PFSK-1 (cell line): ENCODE results near the gene GALK1.

ENCODE experiments used
- FOXP2 ChIP-seq: optimal IDR thresholded peaks from 2 replicates; pipeline ENCODE3; 2011; ENCODE audit warnings: borderline replicate concordance, control low read depth, inconsistent platforms; ENCODE audit not compliant: insufficient read depth; ENCODE audit errors: extremely low read length, extremely low read depth
- POLR2AphosphoS5 ChIP-seq: IDR thresholded peaks from 2 replicates; pipeline ENCODE4 v1.6.1; 2012; ENCODE audit warnings: low read depth, mild to moderate bottlenecking, control low read depth, low read length, moderate library complexity
- SIN3A ChIP-seq: IDR thresholded peaks from 2 replicates; pipeline ENCODE4 v1.6.1; 2012; ENCODE audit warnings: mild to moderate bottlenecking, low read length, moderate library complexity, borderline replicate concordance; ENCODE audit not compliant: insufficient read depth
- TAF1 ChIP-seq: IDR thresholded peaks from 2 replicates; pipeline ENCODE4 v1.6.1; 2012; ENCODE audit warnings: low read length, control low read depth, borderline replicate concordance; ENCODE audit not compliant: insufficient read depth
- TF ChIP-seq, protein P1 (sequence below), 2 experiments: IDR thresholded peaks; 2 replicates each; pipeline versions ENCODE4 v1.6.1 to v1.8.0; 2011 to 2012; ENCODE audit warnings: low read depth in 2 of 2, low read length in 2 of 2, control low read depth in 1 of 2, inconsistent platforms in 1 of 2, mild to moderate bottlenecking in 1 of 2, moderate library complexity in 1 of 2; ENCODE audit not compliant: insufficient read depth in 1 of 2

DNA sequence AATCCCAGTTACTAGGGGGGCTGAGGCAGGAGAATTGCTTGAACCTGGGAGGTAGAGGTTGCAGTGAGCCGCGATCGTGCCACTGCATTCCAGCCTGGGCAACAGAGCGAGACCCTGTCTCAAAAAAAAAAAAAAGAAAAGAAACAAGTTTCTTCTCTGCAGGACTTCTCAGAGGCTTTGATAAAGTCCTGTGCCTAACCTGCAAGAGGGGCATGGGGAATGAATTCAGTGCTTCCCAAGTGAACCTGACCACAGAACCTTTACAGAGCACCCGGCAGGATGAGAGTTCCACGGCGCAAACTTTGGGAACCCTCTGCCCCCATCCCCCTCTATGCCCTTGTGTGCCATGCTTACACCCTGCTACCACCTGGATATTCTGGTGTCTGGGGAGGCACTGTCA, 25.8 kb downstream of the GALK1 start:
- TF ChIP-seq TAF1 (no peak), SIN3A (no peak), POLR2AphosphoS5 (no peak), FOXP2 (no peak)
- TF ChIP-seq, protein P1, sequence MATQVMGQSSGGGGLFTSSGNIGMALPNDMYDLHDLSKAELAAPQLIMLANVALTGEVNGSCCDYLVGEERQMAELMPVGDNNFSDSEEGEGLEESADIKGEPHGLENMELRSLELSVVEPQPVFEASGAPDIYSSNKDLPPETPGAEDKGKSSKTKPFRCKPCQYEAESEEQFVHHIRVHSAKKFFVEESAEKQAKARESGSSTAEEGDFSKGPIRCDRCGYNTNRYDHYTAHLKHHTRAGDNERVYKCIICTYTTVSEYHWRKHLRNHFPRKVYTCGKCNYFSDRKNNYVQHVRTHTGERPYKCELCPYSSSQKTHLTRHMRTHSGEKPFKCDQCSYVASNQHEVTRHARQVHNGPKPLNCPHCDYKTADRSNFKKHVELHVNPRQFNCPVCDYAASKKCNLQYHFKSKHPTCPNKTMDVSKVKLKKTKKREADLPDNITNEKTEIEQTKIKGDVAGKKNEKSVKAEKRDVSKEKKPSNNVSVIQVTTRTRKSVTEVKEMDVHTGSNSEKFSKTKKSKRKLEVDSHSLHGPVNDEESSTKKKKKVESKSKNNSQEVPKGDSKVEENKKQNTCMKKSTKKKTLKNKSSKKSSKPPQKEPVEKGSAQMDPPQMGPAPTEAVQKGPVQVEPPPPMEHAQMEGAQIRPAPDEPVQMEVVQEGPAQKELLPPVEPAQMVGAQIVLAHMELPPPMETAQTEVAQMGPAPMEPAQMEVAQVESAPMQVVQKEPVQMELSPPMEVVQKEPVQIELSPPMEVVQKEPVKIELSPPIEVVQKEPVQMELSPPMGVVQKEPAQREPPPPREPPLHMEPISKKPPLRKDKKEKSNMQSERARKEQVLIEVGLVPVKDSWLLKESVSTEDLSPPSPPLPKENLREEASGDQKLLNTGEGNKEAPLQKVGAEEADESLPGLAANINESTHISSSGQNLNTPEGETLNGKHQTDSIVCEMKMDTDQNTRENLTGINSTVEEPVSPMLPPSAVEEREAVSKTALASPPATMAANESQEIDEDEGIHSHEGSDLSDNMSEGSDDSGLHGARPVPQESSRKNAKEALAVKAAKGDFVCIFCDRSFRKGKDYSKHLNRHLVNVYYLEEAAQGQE (IDR thresholded peaks at IDR 0.05; ENCODE audit: insufficient read depth in 1 of 2, low read depth in 2 of 2, low read length in 2 of 2): no peak
